Ovary (tissue), 9 donors: ENCODE measurements around the gene SLC39A3. TPM values are rescaled to one million over a fixed set of nuclear protein-coding genes. Genes with fewer than 3 reads are reported as not detected.

ENCODE experiments used
- DNase-seq, 5 donors: peaks; one replicate each; pipeline ENCODE4 v3.0.0-alpha.2; 2019 to 2020
- H3K27ac ChIP-seq, 2 donors: fragments of 200-600 bp; one replicate each; pipeline versions ENCODE4 v1.5.1 to v1.8.0; 2019 to 2022
- H3K27me3 ChIP-seq: fragments of 200-600 bp; one replicate; pipeline ENCODE4 v1.8.0; 2022
- H3K36me3 ChIP-seq: fragments of 200-600 bp; sonication (generic); one replicate; pipeline ENCODE4 v1.5.1; 2019
- H3K4me1 ChIP-seq: one replicate; pipeline ENCODE4 v1.8.1; 2013; ENCODE audit warnings: mild to moderate bottlenecking, moderate library complexity; ENCODE audit not compliant: insufficient read depth
- H3K4me3 ChIP-seq: fragments of 200-600 bp; sonication (generic); one replicate; pipeline ENCODE4 v1.5.1; 2017
- H3K9me3 ChIP-seq, 2 donors: fragments of 200-600 bp in 1 of 2; sonication (generic) in 1 of 2; one replicate each; pipeline versions ENCODE4 v1.5.1 to v1.8.1; 2013 to 2019; ENCODE audit warnings: mild to moderate bottlenecking in 1 of 2, moderate library complexity in 1 of 2
- CTCF ChIP-seq, 3 donors: fragments of 450-650 bp in 2 of 3; fragments of 200-600 bp in 1 of 3; IDR thresholded peaks; one replicate each; pipeline versions ENCODE4 v1.5.1 to v1.8.0; 2016 to 2022; ENCODE audit warnings: antibody characterized with exemption in 3 of 3, mild to moderate bottlenecking in 1 of 3
- EP300 ChIP-seq: sonication (generic); formaldehyde crosslinking; IDR thresholded peaks from one replicate; pipeline ENCODE4 v1.6.1; 2017; ENCODE audit warnings: antibody characterized with exemption
- POLR2A ChIP-seq: fragments of 450-650 bp; IDR thresholded peaks from one replicate; pipeline ENCODE4 v1.6.1; 2017; ENCODE audit warnings: antibody characterized with exemption, mild to moderate bottlenecking, moderate library complexity
- WGBS, 3 donors: extraction: QIAGEN DNeasy Blood & Tissue Kit in 1 of 3; methylation state at CpG; one replicate each; pipeline versions ENCODE4 v1.1.5 to v1.1.7; 2013 to 2017; 5-methylcytosine and 5-hydroxymethylcytosine counted together
- intact Hi-C, 4 donors: fragments of 100-400 bp; cut with DNase I; formaldehyde crosslinking; loops; one replicate each; pipeline versions ENCODE4 v1.11.0 to v1.15.1; 2022 to 2023
- polyA plus RNA-seq, 2 donors: library from polyadenylated mRNA; stranded (reverse); fragments of 200-250 nt in 1 of 2; fragments of 350-450 nt in 1 of 2; fragmentation: Illumina TruSeq in 1 of 2; extraction: RNeasy Lipid Tissue Mini Kit (QIAGEN cat#74804) in 1 of 2; gene quantifications; one replicate each; pipeline ENCODE4 v1.2.3, GENCODE V29; 2013 to 2014
- total RNA-seq, 7 donors: library from RNA; depleted of rRNA in 2 of 7; stranded (reverse); fragments of >200 nt in 2 of 7; fragmentation: NEBNext Ultra II Directional in 3 of 7; extraction: Animal tissue kit (Norgen Biotek cat#: 25700) in 3 of 7; gene quantifications; one replicate each; pipeline versions ENCODE4 v1.1.0 to v1.2.4, GENCODE V29; 2016 to 2023
- donor health status: DM: no; HTN: no; CAD: no; lungs with moderate emphysema.
- donor health status: DM: no; HTN: no; CAD: no.
- donor health status: Bipolar disorder and iron deficiency.
- donor health status: DM: yes; HTN: yes; CAD: no.
- donor health status: DM: no; HTN: no; CAD: no.
- donor health status: DM: yes; HTN: yes; CAD: no.

The SLC39A3 gene
- total and polyA plus RNA-seq, 9 donors = 11.6 to 40.2 (median 18.2) TPM

- H3K27me3 ChIP-seq = no peaks in the 10 kb centered on the region
- intact Hi-C loops = no loop called here
- 91 to 93% (median 92%) methylated on average over 48 of the region's 48 CpGs for WGBS, 3 donors
Observed at GRCh38 chr19:2756921-2757881, 17.4 kb upstream of the SLC39A3 start.

GRCh38 chr19:2756477-2756876 lies 16.7 kb upstream of the SLC39A3 start:
- DNase-seq = no peak
- intact Hi-C loops = no loop called here
- H3K9me3 ChIP-seq = no peaks in the 10 kb centered on the region
- TF ChIP-seq CTCF (IDR thresholded peaks at IDR 0.05) (no peak), POLR2A (no peak), EP300 (no peak)
- no peaks in the 10 kb centered on the region for H3K36me3 ChIP-seq
- H3K4me1 ChIP-seq = no peaks in the 10 kb centered on the region
- no peak overlapping the region for H3K4me3 ChIP-seq
- H3K27ac ChIP-seq = no peak overlapping the region
- 78 to 88% (median 82%) methylated on average over 8 of the region's 8 CpGs for WGBS, 3 donors
- H3K27me3 ChIP-seq = no peaks in the 10 kb centered on the region

More at GRCh38 chr19:2756921-2757881, 17.4 kb upstream of the SLC39A3 start:
- H3K4me1 ChIP-seq = no peaks in the 10 kb centered on the region
- DNase-seq = no peak
- no peaks in the 10 kb centered on the region for H3K9me3 ChIP-seq
- TF ChIP-seq POLR2A = no peak
- TF ChIP-seq EP300 = no peak
- TF ChIP-seq CTCF (IDR thresholded peaks at IDR 0.05) = no peak
- no peak overlapping the region for H3K4me3 ChIP-seq
- H3K36me3 ChIP-seq = no peaks in the 10 kb centered on the region
- no peak overlapping the region for H3K27ac ChIP-seq

GRCh38 chr19:2755811-2756210 lies 16.0 kb upstream of the SLC39A3 start:
- no peak overlapping the region for H3K4me3 ChIP-seq
- no peaks in the 10 kb centered on the region for H3K9me3 ChIP-seq
- DNase-seq = no peak
- H3K27ac ChIP-seq = no peak overlapping the region
- no peaks in the 10 kb centered on the region for H3K36me3 ChIP-seq
- 80 to 89% (median 88%) methylated on average over 16 of the region's 16 CpGs for WGBS, 3 donors
- no peak for TF ChIP-seq POLR2A
- TF ChIP-seq EP300 = no peak
- TF ChIP-seq CTCF (IDR thresholded peaks at IDR 0.05) = no peak
- intact Hi-C loops = no loop called here
- no peaks in the 10 kb centered on the region for H3K27me3 ChIP-seq
- no peaks in the 10 kb centered on the region for H3K4me1 ChIP-seq

GRCh38 chr19:2755448-2755705 lies 15.6 kb upstream of the SLC39A3 start:
- H3K27me3 ChIP-seq = no peaks in the 10 kb centered on the region
- TF ChIP-seq CTCF (IDR thresholded peaks at IDR 0.05) (no peak), POLR2A (no peak), EP300 (no peak)
- H3K36me3 ChIP-seq = no peaks in the 10 kb centered on the region
- DNase-seq = no peak
- no peaks in the 10 kb centered on the region for H3K4me1 ChIP-seq
- H3K4me3 ChIP-seq = no peak overlapping the region
- intact Hi-C loops = no loop called here
- 85 to 90% (median 86%) methylated on average over 16 of the region's 16 CpGs for WGBS, 3 donors
- no peaks in the 10 kb centered on the region for H3K9me3 ChIP-seq
- no peak overlapping the region for H3K27ac ChIP-seq
